Measurements from ENCODE around the gene FLNB.

FLNB gene

GRCh38 chr3:58006661-58007060, 1.6 kb upstream of the FLNB start:
- no peak overlapping the region for H2BK12ac ChIP-seq (ENCODE audit: low read length)
- no peak overlapping the region for H3K27ac ChIP-seq (replicated peaks; ENCODE audit: low read length)
- H3K9me3 ChIP-seq (replicated peaks in 1 of 2; ENCODE audit: control insufficient read depth in 2 of 2, insufficient read depth in 1 of 2, low read depth in 1 of 2, low read length in 2 of 2) = no peaks in the 10 kb centered on the region
- no CpG with 5 or more reads among the region's 6 CpGs for WGBS, 2 donors (ENCODE audit: extremely low coverage in 2 of 2, insufficient read length in 2 of 2, insufficient replicate concordance in 1 of 2)
- peaks cover 7 to 9% of the 10 kb centered on the region in 2 donors for H3K4me1 ChIP-seq (ENCODE audit: control insufficient read depth in 2 of 2, insufficient read depth in 1 of 2, low read depth in 1 of 2, low read length in 2 of 2)
- no peak overlapping the region for H3K23ac ChIP-seq (ENCODE audit: low read depth, low read length, poor library complexity)
- peaks cover 7% of the 10 kb centered on the region for H3K79me1 ChIP-seq (ENCODE audit: low read depth, low read length)
- H2BK120ac ChIP-seq (ENCODE audit: low read depth, low read length) = no peak overlapping the region
- no peak overlapping the region for H3K4ac ChIP-seq (ENCODE audit: low read length)
- no peak overlapping the region for H3K14ac ChIP-seq (ENCODE audit: low read length)
- no peak overlapping the region for H2BK5ac ChIP-seq (ENCODE audit: low read length)
- H3K36me3 ChIP-seq (replicated peaks in 1 of 2; ENCODE audit: control insufficient read depth in 2 of 2, insufficient read depth in 2 of 2, low read length in 2 of 2) = no peaks in the 10 kb centered on the region
- H3K18ac ChIP-seq (ENCODE audit: low read length) = no peak overlapping the region
- no peak overlapping the region for H3K4me3 ChIP-seq (ENCODE audit: low read length in 2 of 2)
- H3K9ac ChIP-seq (ENCODE audit: low read depth, low read length, poor library complexity) = no peak overlapping the region
- H2AK5ac ChIP-seq (ENCODE audit: low read depth, low read length) = no peak overlapping the region
- no peaks in the 10 kb centered on the region for H3K27me3 ChIP-seq (ENCODE audit: control insufficient read depth in 3 of 3, insufficient read depth in 3 of 3, low read depth in 1 of 3, low read length in 3 of 3)
- DNase-seq (ENCODE audit: low spot score) = no peak
- no peak overlapping the region for H4K8ac ChIP-seq (ENCODE audit: low read depth, low read length)
- no peak overlapping the region for H3K4me2 ChIP-seq (ENCODE audit: insufficient read depth, low read length, poor library complexity, severe bottlenecking)
- no peak overlapping the region for H4K91ac ChIP-seq (ENCODE audit: low read depth, low read length, poor library complexity)
- H2AFZ ChIP-seq (ENCODE audit: low read length) = no peak overlapping the region
- no peak overlapping the region for H2BK15ac ChIP-seq (ENCODE audit: low read length)

DNA sequence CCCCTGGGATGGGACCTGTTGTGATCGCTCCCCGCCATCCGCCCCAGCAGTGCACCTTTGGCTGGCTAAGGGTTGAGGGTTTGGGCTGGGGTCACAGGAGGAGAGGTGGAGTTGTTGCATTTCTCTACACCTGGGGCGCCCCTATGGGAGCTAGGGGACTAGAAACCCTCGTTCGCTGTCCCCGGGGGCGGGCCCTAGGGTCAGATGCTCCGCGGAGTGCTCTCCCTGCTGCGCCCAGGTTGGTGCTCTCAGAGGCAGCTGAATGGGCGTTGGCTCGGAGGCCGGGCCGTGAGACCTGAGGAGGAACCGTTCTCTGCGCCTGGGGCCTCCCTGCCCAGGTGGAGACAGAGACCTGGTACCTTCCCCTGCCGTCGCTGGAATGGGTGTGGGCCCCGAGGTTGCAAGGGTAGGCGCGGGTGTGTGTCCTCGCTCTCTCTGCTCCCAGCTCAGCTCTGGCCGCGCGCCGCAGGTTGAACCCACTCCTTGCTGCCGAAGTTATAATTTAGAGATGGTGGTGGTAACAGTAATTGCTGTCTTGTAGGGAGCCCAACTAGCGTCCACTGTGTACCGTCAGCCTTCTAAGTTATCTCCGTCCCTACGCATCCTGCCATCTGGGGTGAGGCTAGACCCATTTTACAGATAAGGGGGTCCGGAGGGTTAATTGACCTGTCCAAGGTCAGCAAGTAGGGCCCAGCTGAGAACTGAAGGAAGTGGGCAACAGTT, 965 bp downstream of the FLNB start:
- Histone ChIP-seq H2BK12ac (ENCODE audit: low read length) (no peak overlapping the region), H3K27me3 (ENCODE audit: control insufficient read depth in 3 of 3, insufficient read depth in 3 of 3, low read depth in 1 of 3, low read length in 3 of 3) (no peaks in the 10 kb centered on the region), H2BK120ac (ENCODE audit: low read depth, low read length) (no peak overlapping the region), H3K23ac (ENCODE audit: low read depth, low read length, poor library complexity) (peak overlapping the region; percentile 94), H3K9ac (ENCODE audit: low read depth, low read length, poor library complexity) (peak overlapping the region; percentile 99), H3K4me3 (ENCODE audit: low read length in 2 of 2) (peak overlapping the region; percentile 91 to 93), H3K79me1 (ENCODE audit: low read depth, low read length) (peaks cover 7% of the 10 kb centered on the region), H3K9me3 (replicated peaks in 1 of 2; ENCODE audit: control insufficient read depth in 2 of 2, insufficient read depth in 1 of 2, low read depth in 1 of 2, low read length in 2 of 2) (no peaks in the 10 kb centered on the region), H4K8ac (ENCODE audit: low read depth, low read length) (no peak overlapping the region), H3K18ac (ENCODE audit: low read length) (peak overlapping the region; percentile 99), H2BK15ac (ENCODE audit: low read length) (peak overlapping the region; percentile 78), H3K4me2 (ENCODE audit: insufficient read depth, low read length, poor library complexity, severe bottlenecking) (peak overlapping the region; percentile 86), H2AFZ (ENCODE audit: low read length) (peak overlapping the region; percentile 98), H2BK5ac (ENCODE audit: low read length) (no peak overlapping the region), H3K4ac (ENCODE audit: low read length) (no peak overlapping the region), H3K27ac (replicated peaks; ENCODE audit: low read length) (no peak overlapping the region), H2AK5ac (ENCODE audit: low read depth, low read length) (peak overlapping the region; percentile 80), H3K4me1 (ENCODE audit: control insufficient read depth in 2 of 2, insufficient read depth in 1 of 2, low read depth in 1 of 2, low read length in 2 of 2) (peaks cover 9% of the 10 kb centered on the region in 2 donors), H4K91ac (ENCODE audit: low read depth, low read length, poor library complexity) (no peak overlapping the region), H3K14ac (ENCODE audit: low read length) (peak overlapping the region; percentile 41), H3K36me3 (replicated peaks in 1 of 2; ENCODE audit: control insufficient read depth in 2 of 2, insufficient read depth in 2 of 2, low read length in 2 of 2) (no peaks in the 10 kb centered on the region)
- no CpG with 5 or more reads among the region's 33 CpGs for WGBS, 2 donors (ENCODE audit: extremely low coverage in 2 of 2, insufficient read length in 2 of 2, insufficient replicate concordance in 1 of 2)
- no peak for DNase-seq (ENCODE audit: low spot score)

DNA sequence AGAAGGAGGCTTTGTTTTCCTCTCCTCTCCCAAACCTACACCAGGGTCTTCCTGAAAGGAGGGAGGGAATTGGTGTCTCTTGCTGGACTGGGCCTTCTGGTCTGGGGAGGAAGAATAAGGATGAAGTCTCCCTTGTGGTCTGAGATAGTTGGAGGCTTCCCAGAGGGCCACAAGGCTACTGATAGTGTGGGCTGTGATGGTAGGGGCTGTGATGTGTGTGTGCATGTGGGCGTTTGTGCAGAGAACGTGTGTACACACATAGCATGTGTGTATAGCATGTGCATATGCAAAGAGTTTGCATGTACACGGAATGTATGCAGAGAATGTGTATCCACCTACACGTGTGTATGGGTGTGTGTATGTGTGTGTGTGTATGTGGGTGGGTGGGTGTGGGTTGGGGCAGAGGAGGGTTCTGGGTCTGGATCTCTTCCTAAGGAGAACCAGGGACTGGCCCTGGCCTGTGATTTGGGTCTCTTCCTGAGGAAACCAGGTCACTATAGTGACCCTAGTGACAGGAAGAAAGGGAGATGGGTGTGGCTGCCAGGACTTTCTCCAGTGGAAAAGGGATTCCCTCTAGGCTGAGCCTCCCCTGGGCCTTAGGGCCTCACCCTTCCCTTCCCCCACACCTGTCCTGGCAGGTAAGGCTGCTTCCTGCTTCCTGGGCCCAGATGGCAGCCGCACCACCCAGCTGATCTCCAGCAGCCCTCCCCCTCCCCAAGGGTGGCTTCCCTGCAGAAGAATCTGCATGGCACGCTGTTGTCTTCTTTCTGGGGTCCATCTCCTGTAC, 1.7 kb downstream of the FLNB start:
- no peak overlapping the region for H4K91ac ChIP-seq (ENCODE audit: low read depth, low read length, poor library complexity)
- H2BK5ac ChIP-seq (ENCODE audit: low read length) = no peak overlapping the region
- WGBS, 2 donors (ENCODE audit: extremely low coverage in 2 of 2, insufficient read length in 2 of 2, insufficient replicate concordance in 1 of 2) = no CpG with 5 or more reads among the region's 6 CpGs
- no peaks in the 10 kb centered on the region for H3K36me3 ChIP-seq (replicated peaks in 1 of 2; ENCODE audit: control insufficient read depth in 2 of 2, insufficient read depth in 2 of 2, low read length in 2 of 2)
- H3K23ac ChIP-seq (ENCODE audit: low read depth, low read length, poor library complexity) = no peak overlapping the region
- no peak overlapping the region for H2BK120ac ChIP-seq (ENCODE audit: low read depth, low read length)
- peak overlapping the region; percentile 86 for H3K4me2 ChIP-seq (ENCODE audit: insufficient read depth, low read length, poor library complexity, severe bottlenecking)
- no peak overlapping the region for H2BK12ac ChIP-seq (ENCODE audit: low read length)
- no peaks in the 10 kb centered on the region for H3K27me3 ChIP-seq (ENCODE audit: control insufficient read depth in 3 of 3, insufficient read depth in 3 of 3, low read depth in 1 of 3, low read length in 3 of 3)
- DNase-seq (ENCODE audit: low spot score) = no peak
- no peak overlapping the region for H3K18ac ChIP-seq (ENCODE audit: low read length)
- H3K9me3 ChIP-seq (replicated peaks in 1 of 2; ENCODE audit: control insufficient read depth in 2 of 2, insufficient read depth in 1 of 2, low read depth in 1 of 2, low read length in 2 of 2) = no peaks in the 10 kb centered on the region
- H2AFZ ChIP-seq (ENCODE audit: low read length) = no peak overlapping the region
- no peak overlapping the region for H2BK15ac ChIP-seq (ENCODE audit: low read length)
- H3K14ac ChIP-seq (ENCODE audit: low read length) = no peak overlapping the region
- H3K4me1 ChIP-seq (ENCODE audit: control insufficient read depth in 2 of 2, insufficient read depth in 1 of 2, low read depth in 1 of 2, low read length in 2 of 2) = peaks cover 9 to 10% of the 10 kb centered on the region in 2 donors
- peak overlapping the region; percentile 91 to 93 for H3K4me3 ChIP-seq (ENCODE audit: low read length in 2 of 2)
- peaks cover 7% of the 10 kb centered on the region for H3K79me1 ChIP-seq (ENCODE audit: low read depth, low read length)
- no peak overlapping the region for H4K8ac ChIP-seq (ENCODE audit: low read depth, low read length)
- H3K9ac ChIP-seq (ENCODE audit: low read depth, low read length, poor library complexity) = peak overlapping the region; percentile 0
- H2AK5ac ChIP-seq (ENCODE audit: low read depth, low read length) = peak overlapping the region; percentile 24
- H3K27ac ChIP-seq (replicated peaks; ENCODE audit: low read length) = no peak overlapping the region
- no peak overlapping the region for H3K4ac ChIP-seq (ENCODE audit: low read length)

- Histone ChIP-seq H2AK5ac (ENCODE audit: low read depth, low read length) (no peak overlapping the region), H2AFZ (ENCODE audit: low read length) (no peak overlapping the region), H3K9me3 (replicated peaks in 1 of 2; ENCODE audit: control insufficient read depth in 2 of 2, insufficient read depth in 1 of 2, low read depth in 1 of 2, low read length in 2 of 2) (no peaks in the 10 kb centered on the region), H3K4me3 (ENCODE audit: low read length in 2 of 2) (no peak overlapping the region), H3K4me1 (ENCODE audit: control insufficient read depth in 2 of 2, insufficient read depth in 1 of 2, low read depth in 1 of 2, low read length in 2 of 2) (peaks cover 9 to 10% of the 10 kb centered on the region in 2 donors), H4K91ac (ENCODE audit: low read depth, low read length, poor library complexity) (no peak overlapping the region), H3K27ac (replicated peaks; ENCODE audit: low read length) (no peak overlapping the region), H3K27me3 (ENCODE audit: control insufficient read depth in 3 of 3, insufficient read depth in 3 of 3, low read depth in 1 of 3, low read length in 3 of 3) (no peaks in the 10 kb centered on the region), H2BK120ac (ENCODE audit: low read depth, low read length) (no peak overlapping the region), H2BK5ac (ENCODE audit: low read length) (no peak overlapping the region), H3K79me1 (ENCODE audit: low read depth, low read length) (peaks cover 8% of the 10 kb centered on the region), H3K4me2 (ENCODE audit: insufficient read depth, low read length, poor library complexity, severe bottlenecking) (no peak overlapping the region), H3K36me3 (replicated peaks in 1 of 2; ENCODE audit: control insufficient read depth in 2 of 2, insufficient read depth in 2 of 2, low read length in 2 of 2) (no peaks in the 10 kb centered on the region), H4K8ac (ENCODE audit: low read depth, low read length) (no peak overlapping the region), H3K9ac (ENCODE audit: low read depth, low read length, poor library complexity) (no peak overlapping the region), H2BK15ac (ENCODE audit: low read length) (no peak overlapping the region), H3K23ac (ENCODE audit: low read depth, low read length, poor library complexity) (no peak overlapping the region), H3K4ac (ENCODE audit: low read length) (no peak overlapping the region), H3K14ac (ENCODE audit: low read length) (no peak overlapping the region), H3K18ac (ENCODE audit: low read length) (no peak overlapping the region), H2BK12ac (ENCODE audit: low read length) (no peak overlapping the region)
- DNase-seq (ENCODE audit: low spot score) = no peak
- whole genome bisulfite sequencing, 2 donors (ENCODE audit: extremely low coverage in 2 of 2, insufficient read length in 2 of 2, insufficient replicate concordance in 1 of 2) = no CpG with 5 or more reads among the region's 5 CpGs
These were observed 2.3 kb downstream of the FLNB start for GRCh38 chr3:58010562-58010961.

Data from neuronal stem cell (in vitro differentiated cells).